H9 (cell line): ENCODE results near the gene DLG2. TPM values are rescaled to one million over a fixed set of nuclear protein-coding genes. Genes with fewer than 3 reads are reported as not detected.

Experiments used
- DNase-seq: peaks from one replicate; pipeline ENCODE4 v3.0.0-alpha.2; 2017
- H2AFZ ChIP-seq: one replicate; pipeline ENCODE4 v1.6.1; 2013; ENCODE audit warnings: mild to moderate bottlenecking, low read length, control low read depth, moderate library complexity
- H2AK5ac ChIP-seq: 2 replicates; pipeline ENCODE4 v1.6.1; 2013; ENCODE audit warnings: low read length, control low read depth, mixed read lengths; ENCODE audit not compliant: insufficient read length
- H2BK120ac ChIP-seq: one replicate; pipeline ENCODE4 v1.6.1; 2013; ENCODE audit warnings: low read depth, mild to moderate bottlenecking, low read length, control low read depth, inconsistent platforms; ENCODE audit not compliant: poor library complexity, severe bottlenecking
- H2BK12ac ChIP-seq: 2 replicates; pipeline ENCODE4 v1.6.1; 2013; ENCODE audit warnings: low read length, control low read depth, mixed read lengths, low read depth; ENCODE audit not compliant: insufficient read length
- H2BK15ac ChIP-seq: 2 replicates; pipeline ENCODE4 v1.6.1; 2013; ENCODE audit warnings: low read depth, low read length, control low read depth
- H2BK20ac ChIP-seq: one replicate; pipeline ENCODE4 v1.6.1; 2013; ENCODE audit warnings: low read depth, mild to moderate bottlenecking, low read length, control low read depth, inconsistent platforms; ENCODE audit not compliant: poor library complexity, severe bottlenecking
- H2BK5ac ChIP-seq: 2 replicates; pipeline ENCODE4 v1.6.1; 2013; ENCODE audit warnings: low read length, control low read depth, mixed read lengths; ENCODE audit not compliant: insufficient read length
- H3K14ac ChIP-seq: 2 replicates; pipeline ENCODE4 v1.6.1; 2013; ENCODE audit warnings: low read length, control low read depth; ENCODE audit not compliant: insufficient read depth
- H3K18ac ChIP-seq: 2 replicates; pipeline ENCODE4 v1.6.1; 2013; ENCODE audit warnings: low read depth, mild to moderate bottlenecking, mixed read lengths, low read length, control low read depth; ENCODE audit not compliant: insufficient read length
- H3K23ac ChIP-seq: 2 replicates; pipeline ENCODE4 v1.6.1; 2013; ENCODE audit warnings: low read length, control low read depth, mixed read lengths, low read depth; ENCODE audit not compliant: insufficient read length
- H3K23me2 ChIP-seq: 2 replicates; pipeline ENCODE4 v1.6.1; 2013; ENCODE audit warnings: low read depth, mild to moderate bottlenecking, mixed read lengths, low read length, control low read depth; ENCODE audit not compliant: insufficient read length, poor library complexity, severe bottlenecking
- H3K27ac ChIP-seq: 2 replicates; pipeline ENCODE4 v1.5.1; 2013; ENCODE audit warnings: low read length, control low read depth, mixed read lengths, low read depth; ENCODE audit not compliant: insufficient read length
- H3K27me3 ChIP-seq: 2 replicates; pipeline ENCODE4 v1.6.1; 2013; ENCODE audit warnings: low read length, control low read depth, inconsistent platforms; ENCODE audit not compliant: insufficient read depth
- H3K4ac ChIP-seq: 2 replicates; pipeline ENCODE4 v1.6.1; 2013; ENCODE audit warnings: low read depth, mild to moderate bottlenecking, control low read depth, inconsistent platforms, low read length, moderate library complexity
- H3K4me1 ChIP-seq: 2 replicates; pipeline ENCODE4 v1.6.1; 2013; ENCODE audit warnings: low read length, control low read depth, inconsistent platforms; ENCODE audit not compliant: insufficient read depth
- H3K4me2 ChIP-seq: 2 replicates; pipeline ENCODE4 v1.6.1; 2013; ENCODE audit warnings: low read length, control low read depth, mixed read lengths; ENCODE audit not compliant: insufficient read length, insufficient read depth
- H3K56ac ChIP-seq: 2 replicates; pipeline ENCODE4 v1.6.1; 2013; ENCODE audit warnings: low read depth, mild to moderate bottlenecking, mixed read lengths, low read length, control low read depth; ENCODE audit not compliant: insufficient read length
- H3K79me1 ChIP-seq: 2 replicates; pipeline ENCODE4 v1.6.1; 2013; ENCODE audit warnings: low read depth, mild to moderate bottlenecking, moderate library complexity, low read length, control low read depth, inconsistent platforms; ENCODE audit not compliant: insufficient read depth, poor library complexity, severe bottlenecking
- H3K79me2 ChIP-seq: 2 replicates; pipeline ENCODE4 v1.6.1; 2013; ENCODE audit warnings: low read length, control low read depth, inconsistent platforms; ENCODE audit not compliant: insufficient read depth
- H3K9ac ChIP-seq: 2 replicates; pipeline ENCODE4 v1.6.1; 2013; ENCODE audit warnings: low read length, control low read depth, mixed read lengths; ENCODE audit not compliant: insufficient read length; ENCODE audit errors: extremely low read depth
- H3K9me3 ChIP-seq: one replicate; pipeline ENCODE4 v1.6.1; 2013; ENCODE audit warnings: low read depth, low read length, inconsistent platforms; ENCODE audit not compliant: control insufficient read depth
- H3T11ph ChIP-seq: one replicate; pipeline ENCODE4 v1.6.1; 2013; ENCODE audit warnings: mild to moderate bottlenecking, low read length, control low read depth, inconsistent platforms
- H4K20me1 ChIP-seq: one replicate; pipeline ENCODE4 v1.6.1; 2013; ENCODE audit not compliant: control insufficient read depth, insufficient read length, insufficient read depth
- H4K5ac ChIP-seq: 2 replicates; pipeline ENCODE4 v1.6.1; 2013; ENCODE audit warnings: low read depth, mild to moderate bottlenecking, mixed read lengths, low read length, control low read depth; ENCODE audit not compliant: insufficient read length
- H4K8ac ChIP-seq: replicated peaks from 2 replicates; pipeline ENCODE4 v1.6.1; 2013; ENCODE audit warnings: low read length, control low read depth, mixed read lengths, low read depth; ENCODE audit not compliant: insufficient read length
- H4K91ac ChIP-seq: 2 replicates; pipeline ENCODE4 v1.6.1; 2013; ENCODE audit warnings: low read depth, mild to moderate bottlenecking, moderate library complexity, mixed read lengths, low read length, control low read depth; ENCODE audit not compliant: insufficient read length
- H3K27ac Mint-ChIP-seq, 3 experiments: 2 replicates in 2 of 3; 3 replicates in 1 of 3; pipeline ENCODE4 v1.8.0; 2020 to 2021; ENCODE audit warnings: mixed read lengths in 3 of 3, mild to moderate bottlenecking in 1 of 3, moderate library complexity in 1 of 3
- H3K27me3 Mint-ChIP-seq: 2 replicates; pipeline ENCODE4 v1.8.0; 2021; ENCODE audit warnings: low read depth, mild to moderate bottlenecking, moderate library complexity, mixed read lengths
- H3K36me3 Mint-ChIP-seq, 3 experiments: 2 replicates in 2 of 3; 3 replicates in 1 of 3; pipeline ENCODE4 v1.8.0; 2020 to 2021; ENCODE audit warnings: low read depth in 3 of 3, mixed read lengths in 3 of 3; ENCODE audit not compliant: insufficient read depth in 1 of 3
- H3K4me1 Mint-ChIP-seq, 2 experiments: 2 replicates each; pipeline ENCODE4 v1.8.0; 2020; ENCODE audit warnings: mixed read lengths in 2 of 2
- H3K4me3 Mint-ChIP-seq, 2 experiments: 2 replicates in 1 of 2; 3 replicates in 1 of 2; pipeline ENCODE4 v1.8.0; 2020 to 2021; ENCODE audit warnings: mild to moderate bottlenecking in 2 of 2, mixed read lengths in 2 of 2, moderate library complexity in 1 of 2
- H3K9me3 Mint-ChIP-seq, 2 experiments: 2 replicates in 1 of 2; 3 replicates in 1 of 2; pipeline ENCODE4 v1.8.0; 2020; ENCODE audit warnings: mild to moderate bottlenecking in 2 of 2, mixed read lengths in 2 of 2, moderate library complexity in 1 of 2
- CTCF ChIP-seq: fragments of 200-600 bp; sonication (generic); conservative IDR thresholded peaks from 3 replicates; pipeline ENCODE4 v1.8.0; 2021; ENCODE audit warnings: antibody characterized with exemption, mild to moderate bottlenecking
- WGBS: extraction: QIAGEN DNeasy Blood & Tissue Kit; methylation state at CpG from one replicate; pipeline ENCODE4 v1.1.7; 2013; ENCODE audit warnings: missing lambda C conversion rate, low lambda C conversion rate, mixed read lengths; ENCODE audit not compliant: insufficient read length; ENCODE audit errors: extremely low coverage; 5-methylcytosine and 5-hydroxymethylcytosine counted together
- total RNA-seq: library from RNA; stranded (reverse); gene quantifications from 2 replicates; pipeline ENCODE4 v1.2.1, GENCODE V29; 2021

Gene DLG2
- total RNA-seq, 1 experiment from 2014 or later = 8.0 TPM

GRCh38 chr11:83816572-83817187, 1810.5 kb downstream of the DLG2 start:
- no peak overlapping the region for H4K91ac ChIP-seq
- DNase-seq = no peak
- H3K27ac Mint-ChIP-seq = no peak overlapping the region
- no peak overlapping the region for H3K9ac ChIP-seq
- no peak overlapping the region for H3K4ac ChIP-seq
- no peak overlapping the region for H4K8ac ChIP-seq
- H3K79me1 ChIP-seq = no peaks in the 10 kb centered on the region
- no peaks in the 10 kb centered on the region for H3K4me1 ChIP-seq
- TF ChIP-seq CTCF = peak; percentile 81
- H2BK120ac ChIP-seq = no peak overlapping the region
- no peak overlapping the region for H3K4me2 ChIP-seq
- no CpG with 5 or more reads among the region's 2 CpGs for WGBS
- no peaks in the 10 kb centered on the region for H3K23me2 ChIP-seq
- no peak overlapping the region for H3K18ac ChIP-seq
- no peaks in the 10 kb centered on the region for H3K79me2 ChIP-seq
- H3K4me1 Mint-ChIP-seq = no peaks in the 10 kb centered on the region
- no peak overlapping the region for H2BK20ac ChIP-seq
- H3K56ac ChIP-seq = no peak overlapping the region
- no peaks in the 10 kb centered on the region for H3K36me3 Mint-ChIP-seq
- no peak overlapping the region for H3K23ac ChIP-seq
- no peak overlapping the region for H3K14ac ChIP-seq
- no peak overlapping the region for H3K27ac ChIP-seq
- H3K9me3 Mint-ChIP-seq = no peaks in the 10 kb centered on the region
- no peak overlapping the region for H2BK15ac ChIP-seq
- no peaks in the 10 kb centered on the region for H3K27me3 Mint-ChIP-seq
- no peaks in the 10 kb centered on the region for H3K9me3 ChIP-seq
- no peak overlapping the region for H2BK5ac ChIP-seq
- no peak overlapping the region for H2AFZ ChIP-seq
- H4K20me1 ChIP-seq = no peaks in the 10 kb centered on the region
- H3T11ph ChIP-seq = no peak overlapping the region
- no peak overlapping the region for H3K4me3 Mint-ChIP-seq
- H2BK12ac ChIP-seq = no peak overlapping the region
- no peaks in the 10 kb centered on the region for H3K27me3 ChIP-seq
- H2AK5ac ChIP-seq = no peak overlapping the region
- no peak overlapping the region for H4K5ac ChIP-seq
